Ovary (tissue), 9 donors: Measurements from ENCODE around the gene PPP2R5C. TPM values are rescaled to one million over a fixed set of nuclear protein-coding genes. Genes with fewer than 3 reads are reported as not detected.

Experiments used
- polyA plus RNA-seq, 2 donors: library from polyadenylated mRNA; stranded (reverse); fragments of 200-250 nt in 1 of 2; fragments of 350-450 nt in 1 of 2; fragmentation: Illumina TruSeq in 1 of 2; extraction: RNeasy Lipid Tissue Mini Kit (QIAGEN cat#74804) in 1 of 2; gene quantifications; one replicate each; pipeline ENCODE4 v1.2.3, GENCODE V29; 2013 to 2014
- small RNA-seq: library from RNA; depleted of rRNA; stranded (forward); fragments of <200 nt; gene quantifications from one replicate; pipeline ENCODE3, GENCODE V24; 2016
- total RNA-seq, 7 donors: library from RNA; depleted of rRNA in 2 of 7; stranded (reverse); fragments of >200 nt in 2 of 7; fragmentation: NEBNext Ultra II Directional in 3 of 7; extraction: Animal tissue kit (Norgen Biotek cat#: 25700) in 3 of 7; gene quantifications; one replicate each; pipeline versions ENCODE4 v1.1.0 to v1.2.4, GENCODE V29; 2016 to 2023
- donor health status: DM: no; HTN: no; CAD: no; lungs with moderate emphysema.
- donor health status: DM: no; HTN: no; CAD: no.
- donor health status: Bipolar disorder and iron deficiency.
- donor health status: DM: yes; HTN: yes; CAD: no.
- donor health status: DM: no; HTN: no; CAD: no.
- donor health status: DM: yes; HTN: yes; CAD: no.

The PPP2R5C gene
- total and polyA plus RNA-seq, 9 donors, result 52.8 to 136 (median 96.6) TPM

Small RNA genes lying within 50 kb of the gene (small RNA-seq; reads per million reads assigned to genes)
- not detected for gene AL118558.2
- not detected for gene RNU6-790P

Other genes starting within 250 kb of the PPP2R5C start
- gene DIO3, start 200.2 kb upstream of the PPP2R5C start, total RNA-seq, result 10 to 100 TPM in 6 of 7 donors, 1 to 10 TPM in 1; 5.6 to 24.7 (median 14.0) TPM
- gene DIO3, start 200.2 kb upstream of the PPP2R5C start, polyA plus RNA-seq, result 10 to 100 TPM in 1 of 2 donors, 1 to 10 TPM in 1; 3.1 to 13.9 TPM
- gene DYNC1H1, start 202.9 kb downstream of the PPP2R5C start, total RNA-seq, result 100 to 1,000 TPM; 221 to 373 (median 292) TPM
- 100 to 1,000 TPM; 130 to 233 TPM for gene DYNC1H1, start 202.9 kb downstream of the PPP2R5C start, polyA plus RNA-seq